ENCODE results near the gene PIGC.

PIGC gene

GRCh38 chr1:172429331-172430127 lies 14.3 kb downstream of the PIGC start:
- DNase-seq (ENCODE audit: low read depth), result no peak

GRCh38 chr1:172427191-172427590 lies 16.7 kb downstream of the PIGC start:
- no peak for DNase-seq (ENCODE audit: low read depth)

- no peak for DNase-seq (ENCODE audit: low read depth)
Observed at GRCh38 chr1:172425339-172425738, 18.5 kb downstream of the PIGC start.

- DNase-seq (ENCODE audit: low read depth), result no peak
Observed at GRCh38 chr1:172423336-172423735, 20.5 kb downstream of the PIGC start.

GRCh38 chr1:172421974-172422604 lies 21.8 kb downstream of the PIGC start:
- DNase-seq (ENCODE audit: low read depth), result no peak

- no peak for DNase-seq (ENCODE audit: low read depth)
Observed at GRCh38 chr1:172420385-172420784, 23.5 kb downstream of the PIGC start, which contains the start of gene C1orf105. Gene C1orf105, plus strand, starts transcription at chr1:172420685. Its CDS starts 201 bp downstream, at chr1:172420886.

GRCh38 chr1:172417557-172417956 lies 26.3 kb downstream of the PIGC start:
- no peak for DNase-seq (ENCODE audit: low read depth)

GRCh38 chr1:172416496-172417035 lies 27.3 kb downstream of the PIGC start:
- no peak for DNase-seq (ENCODE audit: low read depth)

- DNase-seq (ENCODE audit: low read depth), result no peak
Observed at GRCh38 chr1:172414331-172414730, 29.5 kb downstream of the PIGC start.

- no peak for DNase-seq (ENCODE audit: low read depth)
Observed at GRCh38 chr1:172411791-172412338, 32.0 kb downstream of the PIGC start.

- DNase-seq (ENCODE audit: low read depth), result no peak
Observed at GRCh38 chr1:172410027-172410426, 33.8 kb downstream of the PIGC start.

- no peak for DNase-seq (ENCODE audit: low read depth)
Observed at GRCh38 chr1:172408958-172409357, 34.9 kb downstream of the PIGC start.

GRCh38 chr1:172406968-172407367 lies 36.9 kb downstream of the PIGC start:
- no peak for DNase-seq (ENCODE audit: low read depth)

- DNase-seq (ENCODE audit: low read depth), result no peak
Observed at GRCh38 chr1:172405912-172406311, 38.0 kb downstream of the PIGC start.

- DNase-seq (ENCODE audit: low read depth), result no peak
Observed at GRCh38 chr1:172404121-172404520, 39.7 kb downstream of the PIGC start.

GRCh38 chr1:172402878-172403569 lies 40.8 kb downstream of the PIGC start:
- no peak for DNase-seq (ENCODE audit: low read depth)

- DNase-seq (ENCODE audit: low read depth), result no peak
Observed at GRCh38 chr1:172401892-172402291, 42.0 kb downstream of the PIGC start.

- DNase-seq (ENCODE audit: low read depth), result no peak
Observed at GRCh38 chr1:172401477-172401876, 42.4 kb downstream of the PIGC start.

- DNase-seq (ENCODE audit: low read depth), result no peak
Observed at GRCh38 chr1:172400722-172401105, 43.2 kb downstream of the PIGC start.

- DNase-seq (ENCODE audit: low read depth), result no peak
Observed at GRCh38 chr1:172399756-172400721, 43.8 kb downstream of the PIGC start.
